WTC11 (cell line): ENCODE results near the gene NCOA1. TPM values are rescaled to one million over a fixed set of nuclear protein-coding genes. Genes with fewer than 3 reads are reported as not detected.

Experiments used
- ATAC-seq: fragments of 200-7000 bp; cut with Tn5 transposase; 2 replicates; pipeline ENCODE4 v1.10.0; 2021; ENCODE audit warnings: mild to moderate bottlenecking, moderate library complexity
- CTCF ChIA-PET: fragments of 300-600 bp; sonication (Branson Sonifier 250); formaldehyde crosslinking; loops from one replicate; lab custom pipeline; 2021; ENCODE audit warnings: antibody characterized with exemption; lab: Charles Lee
- POLR2A ChIA-PET: fragments of 350-600 bp; sonication (Branson Sonifier 250); formaldehyde crosslinking; loops from one replicate; lab custom pipeline; 2021; ENCODE audit warnings: antibody characterized with exemption; lab: Charles Lee
- DNase-seq: peaks from one replicate; pipeline ENCODE4 v3.0.0; 2021; ENCODE audit warnings: low spot score
- H3K27ac Mint-ChIP-seq: 2 replicates; pipeline ENCODE4 v1.8.0; 2021; ENCODE audit warnings: mixed read lengths
- H3K27me3 Mint-ChIP-seq: 2 replicates; pipeline ENCODE4 v1.8.0; 2021; ENCODE audit warnings: low read depth, mild to moderate bottlenecking, moderate library complexity, mixed read lengths
- H3K36me3 Mint-ChIP-seq: 2 replicates; pipeline ENCODE4 v1.8.0; 2021; ENCODE audit warnings: mixed read lengths
- H3K4me1 Mint-ChIP-seq: 2 replicates; pipeline ENCODE4 v1.8.0; 2022; ENCODE audit warnings: mixed read lengths
- H3K4me3 Mint-ChIP-seq: 2 replicates; pipeline ENCODE4 v1.8.0; 2021; ENCODE audit warnings: mild to moderate bottlenecking, moderate library complexity, mixed read lengths
- H3K9me3 Mint-ChIP-seq: 2 replicates; pipeline ENCODE4 v1.8.0; 2021; ENCODE audit warnings: mixed read lengths
- E2F1 ChIP-seq: sonication (generic); formaldehyde crosslinking; IDR thresholded peaks from 2 replicates; pipeline ENCODE4 v1.8.0; 2022; ENCODE audit warnings: mild to moderate bottlenecking, missing genetic modification reagents
- FOXP1 ChIP-seq: sonication (generic); formaldehyde crosslinking; IDR thresholded peaks from 2 replicates; pipeline ENCODE4 v1.8.0; 2022; ENCODE audit warnings: missing genetic modification reagents, mild to moderate bottlenecking, moderate library complexity, borderline replicate concordance
- GABPB1 ChIP-seq: sonication (generic); formaldehyde crosslinking; IDR thresholded peaks from 2 replicates; pipeline ENCODE4 v1.8.1; 2023; ENCODE audit warnings: mild to moderate bottlenecking, missing genetic modification reagents
- JUN ChIP-seq: sonication (generic); formaldehyde crosslinking; IDR thresholded peaks from 2 replicates; pipeline ENCODE4 v1.8.0; 2023; ENCODE audit warnings: mild to moderate bottlenecking, missing genetic modification reagents
- MXD4 ChIP-seq: fragments of 250-450 bp; sonication (Bioruptor Pico); IDR thresholded peaks from 2 replicates; pipeline ENCODE4 v1.8.0; 2021; ENCODE audit warnings: mild to moderate bottlenecking, moderate library complexity, borderline replicate concordance
- NR2C2 ChIP-seq: sonication (generic); formaldehyde crosslinking; IDR thresholded peaks from 2 replicates; pipeline ENCODE4 v1.8.0; 2022; ENCODE audit warnings: mild to moderate bottlenecking, missing genetic modification reagents
- OVOL2 ChIP-seq: fragments of 250-450 bp; sonication (Bioruptor Pico); IDR thresholded peaks from 2 replicates; pipeline ENCODE4 v1.9.0; 2021; ENCODE audit warnings: mild to moderate bottlenecking, borderline replicate concordance
- RELA ChIP-seq: sonication (generic); formaldehyde crosslinking; IDR thresholded peaks from 2 replicates; pipeline ENCODE4 v1.8.1; 2022; ENCODE audit warnings: missing genetic modification reagents, mild to moderate bottlenecking, borderline replicate concordance
- SMAD3 ChIP-seq: sonication (generic); formaldehyde crosslinking; IDR thresholded peaks from 2 replicates; pipeline ENCODE4 v1.8.0; 2022; ENCODE audit warnings: missing genetic modification reagents, mild to moderate bottlenecking, borderline replicate concordance
- ZBTB21 ChIP-seq: sonication (generic); formaldehyde crosslinking; IDR thresholded peaks from 2 replicates; pipeline ENCODE4 v1.8.1; 2023; ENCODE audit warnings: mild to moderate bottlenecking, missing genetic modification reagents, borderline replicate concordance
- ZBTB43 ChIP-seq: sonication (generic); formaldehyde crosslinking; IDR thresholded peaks from 2 replicates; pipeline ENCODE4 v1.8.1; 2023; ENCODE audit warnings: mild to moderate bottlenecking, missing genetic modification reagents
- ZNF219 ChIP-seq: sonication (generic); formaldehyde crosslinking; IDR thresholded peaks from 2 replicates; pipeline ENCODE4 v1.8.0; 2023; ENCODE audit warnings: missing genetic modification reagents, mild to moderate bottlenecking, borderline replicate concordance
- ZNF263 ChIP-seq: sonication (generic); formaldehyde crosslinking; IDR thresholded peaks from 2 replicates; pipeline ENCODE4 v1.8.1; 2022; ENCODE audit warnings: low read depth, mild to moderate bottlenecking, moderate library complexity, missing genetic modification reagents
- ZNF396 ChIP-seq: fragments of 250-450 bp; sonication (Bioruptor Pico); IDR thresholded peaks from 2 replicates; pipeline ENCODE4 v1.8.0; 2021; ENCODE audit warnings: mild to moderate bottlenecking, moderate library complexity, borderline replicate concordance
- total RNA-seq: library from RNA; stranded (reverse); gene quantifications from 3 replicates; pipeline ENCODE4 v1.2.3, GENCODE V29; 2021
- TF ChIP-seq, protein P1 (sequence below): sonication (generic); formaldehyde crosslinking; IDR thresholded peaks from 2 replicates; pipeline ENCODE4 v1.8.1; 2023; ENCODE audit warnings: mild to moderate bottlenecking, missing genetic modification reagents, moderate library complexity
- TF ChIP-seq, protein P2 (sequence below): sonication (generic); formaldehyde crosslinking; IDR thresholded peaks from 2 replicates; pipeline ENCODE4 v1.8.0; 2022; ENCODE audit warnings: mild to moderate bottlenecking, missing genetic modification reagents
- TF ChIP-seq, protein P3 (sequence below): fragments of 250-450 bp; sonication (Bioruptor Pico); IDR thresholded peaks from 2 replicates; pipeline ENCODE4 v1.8.0; 2021; ENCODE audit warnings: mild to moderate bottlenecking
- TF ChIP-seq, protein P4 (sequence below): sonication (generic); formaldehyde crosslinking; IDR thresholded peaks from 2 replicates; pipeline ENCODE4 v1.8.0; 2023; ENCODE audit warnings: missing genetic modification reagents
- TF ChIP-seq, protein P5 (sequence below): sonication (generic); formaldehyde crosslinking; IDR thresholded peaks from 2 replicates; pipeline ENCODE4 v1.8.0; 2022; ENCODE audit warnings: mild to moderate bottlenecking, missing genetic modification reagents
- TF ChIP-seq, protein P6 (sequence below): fragments of 250-450 bp; sonication (Bioruptor Pico); conservative IDR thresholded peaks from 2 replicates; pipeline ENCODE4 v1.9.0; 2021; ENCODE audit warnings: mild to moderate bottlenecking

NCOA1 gene
- total RNA-seq, 1 experiment from 2014 or later = 16.9 TPM

DNA sequence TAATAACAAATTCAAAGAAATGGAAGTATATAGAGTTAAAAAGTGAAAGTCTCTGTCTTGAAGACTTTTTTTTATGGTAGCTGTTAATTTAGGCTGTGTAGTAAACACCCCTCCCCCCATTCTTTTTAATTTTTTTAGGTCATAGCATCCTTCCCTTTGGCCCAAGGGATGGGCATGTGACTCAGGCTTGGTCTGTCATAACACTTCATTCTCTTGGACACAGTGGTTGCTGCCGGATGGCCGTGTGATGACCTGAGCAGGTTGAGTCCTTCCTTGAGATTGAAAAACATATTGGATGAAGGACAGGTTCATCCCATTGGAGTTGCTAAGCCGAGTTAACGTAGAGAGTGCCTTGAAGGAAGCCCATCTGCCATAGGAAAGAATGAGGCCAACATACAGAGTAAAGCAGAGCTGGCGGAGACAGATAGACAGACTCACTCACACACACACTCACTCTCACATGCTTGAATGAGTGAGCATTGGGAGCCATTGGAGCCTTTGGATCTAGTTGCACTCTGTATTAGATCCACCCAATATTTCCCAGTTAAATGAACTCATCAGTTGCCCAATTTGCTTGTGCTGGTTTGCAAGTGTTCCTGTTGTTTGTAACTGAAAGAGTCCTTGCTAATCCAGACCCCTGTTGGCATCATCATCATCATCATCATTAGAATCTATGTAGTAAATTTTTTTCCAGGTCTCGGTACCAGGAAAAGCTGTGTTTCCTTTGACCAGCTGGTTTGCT is 14.7 kb downstream of the NCOA1 start:
- no peak for ATAC-seq
- CTCF ChIA-PET = interaction anchor here (0.8 kb wide), 1 partner anchor 10 kb away, joined by 3 read pairs; no protein-coding TSS in a partner anchor
- H3K4me3 Mint-ChIP-seq = no peak overlapping the region
- no peak overlapping the region for H3K27ac Mint-ChIP-seq
- H3K36me3 Mint-ChIP-seq = no peaks in the 10 kb centered on the region
- TF ChIP-seq JUN (CRISPR knock-in tag) = no peak
- no peak for TF ChIP-seq GABPB1
- no peak for TF ChIP-seq RELA (CRISPR knock-in tag)
- TF ChIP-seq ZNF219 (CRISPR knock-in tag) = no peak
- no peak for TF ChIP-seq NR2C2 (CRISPR knock-in tag)
- TF ChIP-seq ZBTB43 (CRISPR knock-in tag) = no peak
- TF ChIP-seq, protein P1, sequence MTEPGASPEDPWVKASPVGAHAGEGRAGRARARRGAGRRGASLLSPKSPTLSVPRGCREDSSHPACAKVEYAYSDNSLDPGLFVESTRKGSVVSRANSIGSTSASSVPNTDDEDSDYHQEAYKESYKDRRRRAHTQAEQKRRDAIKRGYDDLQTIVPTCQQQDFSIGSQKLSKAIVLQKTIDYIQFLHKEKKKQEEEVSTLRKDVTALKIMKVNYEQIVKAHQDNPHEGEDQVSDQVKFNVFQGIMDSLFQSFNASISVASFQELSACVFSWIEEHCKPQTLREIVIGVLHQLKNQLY (CRISPR knock-in tag) = no peak
- TF ChIP-seq SMAD3 (CRISPR knock-in tag) = no peak
- TF ChIP-seq, protein P2, sequence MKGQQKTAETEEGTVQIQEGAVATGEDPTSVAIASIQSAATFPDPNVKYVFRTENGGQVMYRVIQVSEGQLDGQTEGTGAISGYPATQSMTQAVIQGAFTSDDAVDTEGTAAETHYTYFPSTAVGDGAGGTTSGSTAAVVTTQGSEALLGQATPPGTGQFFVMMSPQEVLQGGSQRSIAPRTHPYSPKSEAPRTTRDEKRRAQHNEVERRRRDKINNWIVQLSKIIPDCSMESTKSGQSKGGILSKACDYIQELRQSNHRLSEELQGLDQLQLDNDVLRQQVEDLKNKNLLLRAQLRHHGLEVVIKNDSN (CRISPR knock-in tag) = no peak
- H3K4me1 Mint-ChIP-seq = peaks cover 17% of the 10 kb centered on the region
- H3K9me3 Mint-ChIP-seq = no peaks in the 10 kb centered on the region
- no peak for DNase-seq
- POLR2A ChIA-PET = no interaction called here
- no peaks in the 10 kb centered on the region for H3K27me3 Mint-ChIP-seq

GRCh38 chr2:24507549-24507948 is 16.5 kb downstream of the NCOA1 start:
- no peak overlapping the region for H3K27ac Mint-ChIP-seq
- H3K9me3 Mint-ChIP-seq = no peaks in the 10 kb centered on the region
- H3K36me3 Mint-ChIP-seq = no peaks in the 10 kb centered on the region
- DNase-seq (no peak), ATAC-seq (no peak)
- ChIA-PET CTCF (interaction anchor here (1.0 to 1.4 kb wide), 3 partner anchors 17 to 320 kb away, joined by 3 to 4 read pairs (median 4); partner anchors contain the start of gene NCOA1), POLR2A (no interaction called here)
- no peak for TF ChIP-seq MXD4 (CRISPR knock-in tag)
- no peak for TF ChIP-seq ZNF263 (CRISPR knock-in tag)
- TF ChIP-seq ZNF396 (CRISPR knock-in tag) = no peak
- TF ChIP-seq ZBTB21 = no peak
- no peak for TF ChIP-seq FOXP1 (CRISPR knock-in tag)
- TF ChIP-seq, protein P1 (CRISPR knock-in tag) = no peak
- TF ChIP-seq GABPB1 = no peak
- TF ChIP-seq, protein P3, sequence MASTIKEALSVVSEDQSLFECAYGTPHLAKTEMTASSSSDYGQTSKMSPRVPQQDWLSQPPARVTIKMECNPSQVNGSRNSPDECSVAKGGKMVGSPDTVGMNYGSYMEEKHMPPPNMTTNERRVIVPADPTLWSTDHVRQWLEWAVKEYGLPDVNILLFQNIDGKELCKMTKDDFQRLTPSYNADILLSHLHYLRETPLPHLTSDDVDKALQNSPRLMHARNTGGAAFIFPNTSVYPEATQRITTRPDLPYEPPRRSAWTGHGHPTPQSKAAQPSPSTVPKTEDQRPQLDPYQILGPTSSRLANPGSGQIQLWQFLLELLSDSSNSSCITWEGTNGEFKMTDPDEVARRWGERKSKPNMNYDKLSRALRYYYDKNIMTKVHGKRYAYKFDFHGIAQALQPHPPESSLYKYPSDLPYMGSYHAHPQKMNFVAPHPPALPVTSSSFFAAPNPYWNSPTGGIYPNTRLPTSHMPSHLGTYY (CRISPR knock-in tag) = no peak
- TF ChIP-seq, protein P4, sequence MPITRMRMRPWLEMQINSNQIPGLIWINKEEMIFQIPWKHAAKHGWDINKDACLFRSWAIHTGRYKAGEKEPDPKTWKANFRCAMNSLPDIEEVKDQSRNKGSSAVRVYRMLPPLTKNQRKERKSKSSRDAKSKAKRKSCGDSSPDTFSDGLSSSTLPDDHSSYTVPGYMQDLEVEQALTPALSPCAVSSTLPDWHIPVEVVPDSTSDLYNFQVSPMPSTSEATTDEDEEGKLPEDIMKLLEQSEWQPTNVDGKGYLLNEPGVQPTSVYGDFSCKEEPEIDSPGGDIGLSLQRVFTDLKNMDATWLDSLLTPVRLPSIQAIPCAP (CRISPR knock-in tag) = no peak
- TF ChIP-seq E2F1 (CRISPR knock-in tag) = no peak
- no peak for TF ChIP-seq OVOL2 (CRISPR knock-in tag)
- TF ChIP-seq, protein P5, sequence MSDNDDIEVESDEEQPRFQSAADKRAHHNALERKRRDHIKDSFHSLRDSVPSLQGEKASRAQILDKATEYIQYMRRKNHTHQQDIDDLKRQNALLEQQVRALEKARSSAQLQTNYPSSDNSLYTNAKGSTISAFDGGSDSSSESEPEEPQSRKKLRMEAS (CRISPR knock-in tag) = no peak
- TF ChIP-seq, protein P6, sequence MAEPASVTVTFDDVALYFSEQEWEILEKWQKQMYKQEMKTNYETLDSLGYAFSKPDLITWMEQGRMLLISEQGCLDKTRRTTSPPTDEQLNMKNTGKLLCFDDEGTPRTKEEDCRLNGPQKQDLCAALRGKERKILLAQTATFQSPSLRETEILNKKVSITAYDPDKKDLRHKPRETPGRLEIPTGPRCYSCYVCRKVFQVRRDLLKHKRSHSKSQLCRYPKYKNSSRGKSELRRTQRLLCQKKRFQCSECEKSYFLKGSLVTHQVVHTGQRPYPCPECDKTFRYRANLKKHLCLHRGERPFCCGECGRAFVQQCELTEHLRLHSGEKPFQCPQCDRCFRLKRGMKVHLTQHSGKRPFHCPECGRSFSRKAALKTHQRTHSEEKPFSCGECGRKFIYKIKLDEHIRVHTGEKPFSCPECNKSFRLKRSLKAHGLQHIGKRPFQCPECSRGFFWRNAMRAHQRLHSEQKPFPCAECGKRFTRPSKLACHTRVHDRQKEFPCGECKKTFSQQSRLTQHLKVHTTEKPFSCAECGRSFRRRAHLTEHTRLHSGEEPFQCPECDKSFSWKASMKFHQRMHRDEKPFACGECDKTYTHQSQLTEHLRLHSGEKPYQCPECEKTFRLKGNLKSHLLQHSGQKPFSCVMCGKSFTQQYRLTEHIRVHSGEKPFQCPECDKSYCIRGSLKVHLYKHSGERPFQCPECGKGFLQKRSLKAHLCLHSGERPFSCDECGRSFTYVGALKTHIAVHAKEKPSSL (CRISPR knock-in tag) = no peak
- no peaks in the 10 kb centered on the region for H3K27me3 Mint-ChIP-seq
- no peak overlapping the region for H3K4me3 Mint-ChIP-seq
- H3K4me1 Mint-ChIP-seq = peaks cover 8% of the 10 kb centered on the region
